GM20000 (cell line): Measurements from ENCODE around the gene ATXN7L1.

Experiments
- DNase-seq: peaks from one replicate; pipeline ENCODE4 v3.0.0; 2012; ENCODE audit warnings: low spot score
- CTCF ChIP-seq: IDR thresholded peaks from 2 replicates; pipeline ENCODE4 v1.5.1; 2012; ENCODE audit warnings: mild to moderate bottlenecking, control low read depth; ENCODE audit errors: extremely low read depth, missing control alignments

ATXN7L1 gene

DNA sequence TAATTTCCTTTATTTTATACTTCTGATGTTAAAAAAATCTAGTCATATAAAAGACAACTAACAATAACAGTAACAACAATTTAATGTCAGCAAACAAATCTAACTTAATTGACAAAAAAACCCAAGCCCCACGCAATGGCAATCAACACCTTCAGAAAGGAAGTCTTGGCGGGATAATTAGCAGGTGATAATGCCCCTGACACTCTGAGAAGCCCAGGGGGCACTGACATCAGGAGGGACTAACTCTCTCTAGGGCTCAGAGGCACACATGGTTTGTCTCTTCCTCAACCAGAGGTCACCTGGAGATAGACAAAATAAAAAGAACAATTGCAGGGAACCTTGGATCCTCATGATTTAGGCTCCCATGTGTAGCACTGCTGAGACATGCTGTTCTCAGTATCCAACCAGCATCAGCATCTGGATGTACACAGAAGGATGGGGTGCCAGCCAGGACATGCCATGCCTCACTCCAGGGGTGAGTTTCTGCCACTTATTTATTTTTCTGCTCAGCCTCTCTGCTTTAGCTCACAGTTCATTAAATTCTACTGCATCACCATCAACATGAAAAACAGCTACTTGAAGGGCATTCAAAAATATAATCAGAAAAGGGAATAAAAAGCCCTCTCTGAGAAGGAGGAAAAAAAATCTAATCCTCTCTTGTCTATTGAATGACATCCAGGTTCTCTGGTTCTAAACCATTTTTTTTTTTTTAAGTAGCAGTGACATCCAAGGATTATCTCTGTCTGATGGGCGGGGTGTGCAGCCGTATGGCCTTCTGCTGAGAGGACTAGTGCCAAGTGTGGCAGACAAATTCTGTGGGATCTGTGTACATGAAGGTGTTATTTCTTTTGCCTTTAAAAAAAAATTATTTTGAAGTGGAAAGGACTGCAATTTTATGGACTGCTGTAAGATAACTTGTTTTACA, 96.3 kb downstream of the ATXN7L1 start:
- no peak for DNase-seq
- no peak for TF ChIP-seq CTCF

- no peak for TF ChIP-seq CTCF
- no peak for DNase-seq
Observed at GRCh38 chr7:105778956-105779355, 97.4 kb downstream of the ATXN7L1 start.

GRCh38 chr7:105776986-105777910, 99.2 kb downstream of the ATXN7L1 start:
- no peak for TF ChIP-seq CTCF
- no peak for DNase-seq

- no peak for DNase-seq
- no peak for TF ChIP-seq CTCF
Observed at GRCh38 chr7:105776068-105776790, 100.2 kb downstream of the ATXN7L1 start.

DNA sequence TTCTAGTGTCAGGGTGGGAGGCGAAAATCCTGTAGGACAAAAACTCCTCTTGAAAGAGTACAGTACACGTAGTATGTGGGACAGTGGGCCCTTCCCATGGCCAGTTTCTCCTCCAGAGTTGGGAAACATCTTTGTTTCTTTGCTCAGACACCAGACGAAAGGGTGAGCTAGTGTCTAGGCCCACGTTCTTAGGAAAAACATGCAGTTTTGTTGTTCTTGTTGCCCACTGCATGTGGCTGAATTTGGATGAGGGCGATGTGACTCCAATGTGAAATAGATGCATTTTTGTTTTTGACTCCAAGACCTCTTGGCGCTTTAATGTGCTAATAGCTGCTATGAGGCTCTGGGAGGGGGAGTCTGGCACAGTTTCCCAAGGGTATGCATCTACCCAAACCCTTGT, 100.8 kb downstream of the ATXN7L1 start:
- DNase-seq, result no peak
- no peak for TF ChIP-seq CTCF

DNA sequence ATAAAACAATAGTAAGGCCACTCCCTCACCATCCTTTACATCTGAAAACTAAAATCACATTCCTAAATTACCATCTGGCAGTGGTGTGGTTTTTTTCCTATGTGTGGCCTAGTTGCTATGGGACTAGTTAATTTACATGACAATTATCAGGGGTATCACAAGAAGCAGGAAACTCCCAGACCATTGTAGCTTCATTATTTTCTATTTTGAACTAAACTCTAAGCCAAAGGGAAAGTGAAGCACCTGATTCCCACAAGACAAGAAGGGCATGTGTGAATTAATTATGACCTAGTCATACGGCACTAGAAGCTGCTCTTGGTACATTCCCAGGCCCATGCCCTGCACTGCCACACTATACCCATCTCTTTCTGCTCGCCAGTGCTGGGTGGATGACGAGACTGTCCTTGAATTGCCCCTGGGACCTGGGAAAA, 103.4 kb downstream of the ATXN7L1 start:
- DNase-seq, result no peak
- no peak for TF ChIP-seq CTCF
